ENCODE measurements around the gene ATXN1.

The ATXN1 gene

DNA sequence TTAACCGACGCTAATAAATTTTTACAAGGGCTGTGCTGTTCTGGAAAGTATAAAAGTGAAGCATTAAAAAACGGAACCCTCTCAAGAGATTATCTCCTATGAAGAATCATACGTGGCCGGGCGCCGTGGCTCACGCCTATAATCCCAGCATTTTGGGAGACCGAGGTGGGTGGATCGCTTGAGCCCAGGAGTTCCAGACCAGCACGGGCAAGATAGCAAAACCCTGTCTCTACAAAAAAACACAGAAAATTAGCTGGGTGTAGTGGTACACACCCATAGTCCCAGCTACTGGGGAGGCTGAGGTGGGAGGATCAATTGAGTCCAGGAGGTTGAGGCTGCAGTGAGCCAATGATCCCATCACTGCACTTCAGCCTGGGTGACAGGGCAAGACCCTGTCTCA lies 439.4 kb downstream of the ATXN1 start:
- DNase-seq, result no peak

DNA sequence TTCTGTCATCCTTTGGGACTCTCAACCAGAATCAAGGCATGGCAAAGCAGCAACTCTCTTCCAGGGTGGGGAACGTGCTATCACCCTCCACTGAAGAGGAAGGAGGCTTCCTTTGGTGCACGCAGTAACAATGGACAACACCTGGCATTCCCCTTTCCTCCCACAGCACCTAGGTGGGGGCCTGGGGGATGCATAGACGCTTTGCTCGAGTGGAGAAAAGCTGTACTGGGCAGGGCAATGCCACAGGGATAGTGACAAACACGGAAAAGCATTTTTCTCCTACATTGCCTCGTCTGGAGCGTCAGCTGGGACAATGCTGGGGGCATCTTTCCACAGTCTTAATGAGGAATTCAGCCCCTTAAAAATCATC lies 439.9 kb downstream of the ATXN1 start:
- no peak for DNase-seq

DNA sequence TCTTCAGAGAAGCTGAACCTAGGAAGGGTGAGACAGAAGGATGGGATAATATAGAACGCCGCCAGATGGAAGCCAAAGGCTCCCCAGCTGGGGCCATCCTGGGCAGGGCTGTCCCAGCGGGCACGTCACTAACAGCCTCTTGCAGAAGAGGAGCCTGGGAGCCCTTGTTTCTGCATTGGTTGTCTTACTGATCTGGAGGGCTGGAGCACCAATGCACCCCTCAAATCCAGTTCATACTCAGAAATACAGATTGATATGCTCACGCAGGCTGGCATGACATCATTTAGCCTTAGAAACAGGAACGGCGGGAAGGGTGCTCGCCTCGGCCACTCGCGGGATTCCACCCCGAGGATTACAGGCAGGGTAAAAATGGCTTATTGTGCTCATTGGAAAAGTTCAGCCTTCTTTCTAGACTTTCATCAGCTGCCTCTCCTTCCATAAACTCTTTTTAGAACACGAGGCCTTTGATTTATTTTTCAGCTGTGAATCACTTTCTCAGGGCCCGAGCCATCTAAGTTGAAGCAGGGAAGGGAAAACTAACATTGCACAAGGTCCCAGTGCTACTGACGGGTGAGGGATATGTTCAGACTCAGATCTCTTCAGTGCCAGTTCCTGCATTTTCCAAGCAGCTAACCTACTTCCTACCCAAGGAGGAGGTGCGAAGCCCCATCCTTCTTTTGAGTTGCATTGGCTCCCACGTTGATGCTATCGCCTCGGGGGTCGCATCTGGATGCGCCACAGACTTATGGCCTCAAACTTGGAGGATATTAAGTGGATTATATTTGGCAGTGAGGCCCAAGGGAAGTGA lies 440.5 kb downstream of the ATXN1 start:
- DNase-seq, result no peak

DNA sequence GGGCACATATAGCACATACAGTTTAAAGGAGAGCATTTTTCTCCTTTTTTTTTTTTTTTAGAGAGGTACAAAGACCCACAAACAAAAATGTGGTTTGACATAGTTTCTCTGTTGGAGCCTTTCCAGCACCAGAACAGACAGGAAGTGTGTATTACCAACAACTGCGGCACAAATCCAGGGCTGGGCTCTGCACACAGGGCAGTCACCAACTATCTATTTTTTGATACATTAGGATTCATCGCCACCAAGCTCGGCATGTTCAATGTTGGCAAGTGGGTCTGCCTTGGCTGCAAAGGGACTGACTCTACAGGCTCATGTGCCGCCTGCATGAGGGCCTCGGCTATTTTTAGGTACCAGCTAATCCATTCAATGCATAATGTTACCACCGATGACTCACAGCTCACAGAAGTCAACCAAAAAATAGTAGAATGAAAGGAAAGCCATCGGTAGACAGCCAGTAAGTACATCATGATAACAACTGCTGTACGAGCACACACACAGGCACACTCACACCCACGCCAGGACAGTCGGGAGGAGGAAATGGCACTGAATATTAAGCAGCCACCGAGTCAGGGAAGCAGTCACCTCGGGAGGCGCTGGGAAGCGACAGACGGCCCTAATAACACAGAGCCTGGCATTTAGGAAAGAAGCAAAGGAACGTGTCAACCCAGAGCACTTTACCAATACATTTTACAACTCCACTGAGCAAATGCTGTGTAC lies 441.3 kb downstream of the ATXN1 start:
- DNase-seq, result peak; percentile 86

DNA sequence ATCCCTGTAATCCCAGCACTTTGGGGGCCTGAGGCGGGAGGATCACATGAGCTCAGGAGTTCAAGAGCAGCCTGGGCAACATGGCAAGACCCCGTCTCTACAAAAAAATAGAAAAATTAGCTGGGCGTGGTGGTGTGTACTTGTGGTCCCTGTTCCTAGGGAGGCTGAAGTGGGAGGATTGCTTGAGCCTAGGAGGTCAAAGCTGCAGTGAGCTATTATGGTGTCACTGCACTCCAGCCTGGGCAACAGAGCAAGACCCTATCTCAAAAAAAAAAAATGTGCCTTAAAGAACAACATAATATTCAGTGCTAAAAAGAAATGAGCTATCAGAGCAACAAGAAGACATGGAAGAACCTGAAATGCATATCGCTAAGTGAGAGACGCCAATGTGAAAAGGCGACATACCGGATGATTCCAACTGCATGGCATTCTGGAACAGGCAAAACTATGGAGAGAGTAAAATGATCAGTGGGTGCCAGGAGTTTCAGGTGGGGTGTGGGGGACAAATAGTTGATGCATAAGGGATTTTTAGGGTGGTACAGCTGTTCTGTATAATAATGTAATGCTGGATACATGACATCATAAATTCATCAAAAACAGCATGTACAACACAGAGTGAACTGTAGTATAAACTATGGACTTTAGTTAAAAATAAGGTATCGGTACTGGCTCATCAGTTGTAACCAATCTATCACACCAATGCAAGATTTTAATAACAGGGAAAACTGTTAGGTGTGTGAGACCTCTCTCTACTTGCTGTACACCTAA lies 442.1 kb downstream of the ATXN1 start:
- no peak for DNase-seq

DNA sequence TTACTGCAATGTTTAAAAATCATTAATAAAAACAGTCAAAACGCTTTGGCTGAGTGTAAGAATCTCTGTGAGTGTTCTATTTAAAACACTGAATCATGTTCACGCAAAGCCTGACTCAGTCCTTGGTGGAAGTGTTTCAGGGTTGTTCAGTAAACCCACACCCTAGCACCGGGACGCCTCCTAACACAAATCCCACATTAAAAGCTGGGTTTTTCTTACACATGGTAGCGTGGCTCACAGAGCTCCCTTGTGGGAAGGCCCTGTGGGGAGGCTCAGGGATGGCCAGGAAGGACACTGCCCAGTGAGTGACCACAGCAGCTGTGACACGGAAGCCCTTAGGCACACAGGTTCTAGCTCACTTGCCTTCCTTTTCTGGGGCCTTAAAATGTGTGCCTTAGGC lies 442.7 kb downstream of the ATXN1 start:
- no peak for DNase-seq

DNA sequence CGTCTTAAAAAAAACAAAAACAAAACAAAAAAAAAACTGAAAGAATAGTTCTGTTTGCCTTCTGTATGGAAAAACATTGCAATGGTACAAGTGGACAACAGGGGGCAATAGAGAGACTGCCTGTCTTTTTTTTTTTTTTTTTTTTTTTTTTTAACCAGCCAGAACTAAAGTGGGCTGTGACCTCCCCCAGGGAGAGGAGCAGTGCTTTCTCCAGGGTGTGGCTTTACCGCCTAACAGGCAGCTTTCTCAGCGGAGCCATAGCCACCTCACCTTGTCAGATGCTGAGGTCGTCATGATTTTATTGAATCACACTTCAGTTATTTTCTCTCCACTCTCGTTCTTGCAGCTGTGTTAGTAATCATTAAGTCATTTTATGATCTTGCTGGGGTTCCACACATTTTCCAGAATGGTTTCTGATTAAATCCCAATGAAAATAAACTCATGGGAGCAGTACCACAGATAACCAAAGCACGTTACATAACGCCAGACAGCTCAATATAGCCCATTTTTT lies 444.5 kb downstream of the ATXN1 start:
- peak; percentile 57 for DNase-seq

DNA sequence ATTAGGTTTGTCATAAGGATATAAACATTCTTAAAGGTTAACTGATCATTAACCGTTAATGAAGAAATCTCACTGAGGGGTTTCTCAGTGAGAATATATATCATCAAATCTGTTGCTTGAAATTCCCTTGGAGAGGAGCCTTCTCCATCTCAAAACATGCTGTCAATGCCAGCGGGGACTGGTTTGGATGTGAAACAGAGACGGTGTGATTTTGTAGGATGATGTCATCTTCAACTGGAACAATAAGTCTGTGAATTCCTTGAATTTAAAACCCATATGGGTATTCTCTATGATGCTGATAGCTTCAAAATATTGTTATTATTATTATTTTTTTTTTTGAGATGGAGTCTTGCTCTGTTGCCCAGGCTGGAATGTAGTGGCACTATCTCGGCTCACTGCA lies 447.0 kb downstream of the ATXN1 start:
- DNase-seq, result no peak

DNA sequence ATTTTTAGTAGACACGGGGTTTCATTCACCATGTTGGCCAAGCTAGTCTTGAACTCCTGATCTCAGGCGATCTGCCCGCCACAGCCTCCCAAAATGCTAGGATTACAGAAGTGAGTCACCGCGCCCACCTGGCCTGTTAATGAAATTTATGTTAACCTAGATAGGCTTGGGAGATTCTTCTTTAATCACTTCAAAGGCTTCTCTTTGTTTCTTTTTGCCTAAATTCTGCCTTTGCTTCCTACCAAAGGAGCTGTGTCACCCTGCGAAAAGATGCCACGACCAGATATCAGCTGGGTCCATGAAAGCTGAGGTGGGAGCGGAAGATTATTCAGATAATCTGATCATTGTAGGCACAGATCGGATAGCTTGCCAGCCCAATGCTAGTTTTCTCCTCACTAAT lies 447.5 kb downstream of the ATXN1 start:
- no peak for DNase-seq

DNA sequence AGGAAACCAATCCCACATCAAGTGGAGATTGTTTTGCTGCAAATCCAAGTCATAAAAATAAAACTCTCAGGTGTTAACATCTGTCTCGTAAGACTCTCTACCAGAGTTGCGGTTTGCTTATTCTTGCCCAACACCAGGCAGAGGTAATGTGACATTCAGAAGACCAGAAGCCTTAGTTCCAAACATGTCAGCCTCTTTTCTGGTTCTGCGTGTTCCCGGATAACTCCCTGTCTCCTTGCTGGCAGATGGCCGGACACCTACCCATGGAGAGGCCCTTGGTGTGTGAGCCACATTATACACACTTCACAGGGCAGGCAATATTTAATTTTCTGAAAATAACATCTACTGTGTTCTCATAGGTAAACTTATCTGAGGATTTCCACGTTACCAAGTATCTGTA lies 449.5 kb downstream of the ATXN1 start:
- no peak for DNase-seq

DNA sequence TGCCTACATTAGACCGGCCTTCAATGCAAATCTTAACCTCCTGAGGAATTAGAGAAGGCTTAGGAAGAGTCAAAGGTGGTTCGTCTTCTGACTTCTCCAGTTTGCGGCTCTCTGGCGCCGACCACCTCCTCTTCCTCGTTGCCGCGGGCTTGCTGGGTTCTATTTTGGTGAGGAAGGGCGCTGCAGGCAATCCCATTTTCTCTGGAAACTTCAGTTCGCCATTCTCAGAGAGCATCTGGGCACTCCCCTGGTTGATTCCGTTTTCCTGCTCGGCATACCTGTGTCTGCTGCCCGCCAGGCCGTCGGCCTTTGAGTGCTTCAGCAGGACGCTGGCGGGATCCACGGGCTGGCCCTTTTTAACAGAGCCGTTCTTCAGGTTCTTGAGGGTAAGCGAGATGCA lies 454.9 kb downstream of the ATXN1 start:
- DNase-seq, result no peak

DNA sequence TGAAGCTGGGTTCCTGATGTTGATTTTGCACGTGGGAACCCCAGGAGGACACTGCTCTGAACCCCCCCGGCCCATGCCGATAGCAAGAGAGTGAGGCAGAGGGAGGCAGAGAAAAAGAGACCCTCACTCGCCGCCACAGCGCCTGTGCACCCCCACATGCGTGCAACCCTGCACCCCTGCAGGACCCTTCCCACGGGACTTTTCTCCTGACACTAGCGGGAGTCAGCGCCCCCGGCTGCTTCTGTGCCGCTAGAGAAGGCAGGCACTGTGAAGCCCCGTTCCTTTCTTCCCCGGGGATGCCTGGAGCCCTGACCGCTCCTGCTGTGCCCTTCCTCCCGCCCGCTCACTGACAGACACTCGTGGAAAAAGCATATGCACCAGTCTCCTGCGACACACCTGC lies 455.5 kb downstream of the ATXN1 start:
- no peak for DNase-seq

DNA sequence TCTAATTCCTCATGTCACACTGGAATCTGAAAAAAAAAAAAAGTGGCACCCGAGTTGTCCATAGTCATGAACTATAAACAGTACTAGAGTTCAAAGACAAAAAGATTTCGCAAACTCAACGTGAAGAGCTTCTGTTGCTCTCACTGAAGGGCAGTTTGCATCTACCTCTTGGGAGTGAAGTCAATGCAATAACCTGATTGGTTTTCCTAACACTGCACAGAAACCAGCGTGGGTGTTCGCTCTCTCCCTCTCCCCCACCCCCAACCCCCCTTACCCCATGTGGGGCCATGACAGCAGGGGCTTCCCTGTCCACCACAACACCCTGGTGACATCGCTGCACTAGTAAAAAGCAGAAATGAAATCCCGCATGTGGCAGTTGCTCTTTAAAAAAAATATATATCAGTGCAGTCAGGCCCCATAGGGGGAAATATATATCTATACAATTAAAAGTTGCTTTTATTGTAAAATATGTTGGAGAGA lies 456.0 kb downstream of the ATXN1 start:
- no peak for DNase-seq

DNA sequence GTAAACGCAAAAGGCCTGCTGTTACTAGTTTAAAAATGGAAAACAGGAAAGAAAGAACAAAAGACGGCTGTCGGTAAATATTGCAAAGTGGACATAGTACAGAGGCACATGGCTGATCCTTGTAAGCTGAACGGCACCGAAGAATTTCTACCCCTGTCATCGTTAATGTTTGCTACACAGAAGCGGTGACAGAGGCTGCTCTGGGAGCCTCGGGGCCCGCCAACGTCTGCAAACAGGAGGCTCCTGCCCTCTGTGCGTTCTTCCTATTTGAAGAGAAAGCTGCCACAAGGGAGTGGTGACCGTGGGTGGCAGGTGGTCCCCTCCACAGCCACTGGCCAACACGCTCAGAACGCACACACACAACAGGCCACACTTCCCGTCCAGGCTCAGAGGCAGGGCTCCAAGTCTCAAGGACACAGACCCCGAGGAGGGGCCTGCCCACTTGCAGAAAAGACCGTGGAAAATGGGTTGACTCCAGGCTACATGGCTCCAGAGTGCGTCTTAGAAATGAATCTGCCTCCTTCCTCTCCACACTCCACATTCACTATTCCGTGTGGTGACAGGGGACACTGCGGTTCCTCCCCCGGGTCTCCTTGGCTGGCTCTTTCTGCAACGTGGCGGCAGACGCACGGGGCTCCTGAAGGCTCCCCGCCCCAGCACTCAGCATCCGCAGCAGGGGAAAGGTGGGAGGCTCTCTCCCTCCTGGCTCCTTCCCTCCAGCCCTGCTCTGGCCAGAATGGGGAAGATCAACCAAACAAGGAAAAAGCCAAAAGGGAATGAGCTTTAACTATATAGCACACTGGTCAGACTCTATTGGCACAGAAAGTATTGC lies 458.3 kb downstream of the ATXN1 start:
- no peak for DNase-seq

DNA sequence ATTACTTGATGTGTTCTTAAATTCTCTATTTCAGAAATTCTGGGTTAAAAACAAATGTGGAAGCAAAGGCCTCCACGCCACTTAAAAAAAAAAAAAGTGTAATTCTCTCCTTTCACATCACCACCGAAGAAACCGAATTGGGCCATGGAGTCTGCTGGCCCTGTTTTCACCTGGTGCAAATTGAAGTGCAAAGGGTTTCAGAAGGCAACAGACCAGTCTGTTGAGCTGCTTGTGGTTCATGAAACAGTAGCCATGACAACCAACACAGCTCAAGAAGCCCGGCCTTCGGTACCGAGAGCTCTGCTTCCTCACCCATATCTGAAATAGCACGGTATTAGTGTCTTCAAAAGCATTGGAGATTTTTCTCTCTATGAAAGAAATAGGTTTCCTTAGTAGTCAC lies 459.7 kb downstream of the ATXN1 start:
- DNase-seq, result no peak

DNA sequence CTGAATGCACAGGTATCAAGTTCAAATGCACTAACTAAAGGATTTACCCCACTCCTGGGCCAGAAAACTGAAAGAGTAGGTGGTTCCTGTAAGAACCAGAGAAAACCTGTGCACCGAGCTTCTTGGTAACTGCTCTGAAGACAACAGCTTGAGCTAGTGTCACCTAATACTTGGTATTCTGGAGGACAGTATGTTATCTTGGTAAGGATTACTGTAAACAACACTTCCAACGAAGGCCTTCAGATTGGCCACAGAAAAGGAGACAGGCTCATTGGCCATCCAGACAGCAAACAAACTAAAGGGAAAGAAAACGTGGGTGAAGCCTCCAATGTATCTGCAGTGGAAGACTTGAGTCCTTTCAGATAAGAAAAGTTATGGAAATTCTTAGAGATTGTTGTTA lies 461.4 kb downstream of the ATXN1 start:
- DNase-seq, result no peak

DNA sequence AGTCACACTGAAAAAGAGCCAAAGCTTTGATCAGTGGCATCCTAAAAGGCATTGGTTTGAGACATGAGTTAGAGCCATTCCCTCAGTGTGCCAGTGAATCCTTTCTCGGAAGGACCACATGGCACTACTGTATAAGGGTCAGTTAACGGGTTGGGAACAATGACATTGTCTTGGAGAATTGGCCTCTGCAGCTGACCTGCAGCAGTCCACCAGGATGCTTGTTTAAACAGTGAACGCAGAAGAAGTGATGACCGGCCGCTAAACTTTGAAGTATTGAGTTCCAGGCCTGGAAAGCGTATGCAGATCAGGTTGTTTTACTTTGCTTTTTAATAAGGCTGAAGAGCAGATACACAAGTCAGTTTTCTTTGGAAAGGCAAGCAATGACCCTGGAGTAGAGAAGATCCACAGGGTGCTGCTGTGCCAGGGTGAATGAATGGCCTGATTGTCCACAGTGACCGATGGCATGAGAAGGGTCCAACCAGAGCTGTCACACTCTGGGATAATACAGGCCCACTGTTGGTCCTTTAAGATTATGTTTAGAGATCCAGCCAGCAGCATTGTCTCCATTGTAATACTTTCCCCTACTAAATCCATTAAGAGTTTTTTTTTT lies 465.1 kb downstream of the ATXN1 start:
- DNase-seq, result no peak

DNA sequence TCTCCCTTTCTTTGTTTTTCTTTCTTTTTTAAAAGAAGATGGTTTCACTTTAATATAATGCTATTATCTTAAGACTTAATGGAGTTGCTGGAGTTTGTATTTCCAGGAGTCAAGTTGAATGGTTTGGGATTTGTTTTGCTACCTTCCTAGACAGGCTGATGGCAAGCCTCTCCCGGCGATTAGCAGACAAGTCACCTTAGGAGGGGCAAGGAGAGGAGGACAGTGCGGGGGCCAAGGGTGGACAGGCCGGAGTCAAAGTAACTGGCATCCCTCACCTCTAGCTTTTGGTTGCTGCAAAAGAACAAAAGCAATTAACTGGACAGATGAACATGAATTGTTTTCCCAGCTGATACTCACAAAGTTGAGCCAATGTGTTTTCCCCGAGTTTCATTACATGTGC lies 465.8 kb downstream of the ATXN1 start:
- DNase-seq, result no peak

DNA sequence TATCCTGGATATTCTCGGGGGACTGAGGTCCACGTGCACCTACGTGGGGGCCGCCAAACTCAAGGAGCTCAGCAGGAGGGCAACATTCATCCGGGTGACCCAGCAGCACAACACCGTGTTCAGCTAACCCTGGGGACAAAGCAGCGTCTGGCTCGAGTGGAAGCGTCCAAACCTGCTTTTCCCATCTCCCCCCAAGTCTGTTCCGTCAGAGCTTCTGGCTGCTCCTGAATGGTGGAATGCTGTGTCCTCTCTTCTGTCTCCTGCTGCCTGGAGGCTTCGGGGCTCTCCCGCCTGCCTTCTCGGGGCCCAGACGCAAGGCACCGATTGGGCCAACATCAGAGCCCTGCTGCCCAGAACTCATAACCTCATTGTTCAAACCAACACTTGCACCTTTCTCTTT lies 466.2 kb downstream of the ATXN1 start:
- no peak for DNase-seq

DNA sequence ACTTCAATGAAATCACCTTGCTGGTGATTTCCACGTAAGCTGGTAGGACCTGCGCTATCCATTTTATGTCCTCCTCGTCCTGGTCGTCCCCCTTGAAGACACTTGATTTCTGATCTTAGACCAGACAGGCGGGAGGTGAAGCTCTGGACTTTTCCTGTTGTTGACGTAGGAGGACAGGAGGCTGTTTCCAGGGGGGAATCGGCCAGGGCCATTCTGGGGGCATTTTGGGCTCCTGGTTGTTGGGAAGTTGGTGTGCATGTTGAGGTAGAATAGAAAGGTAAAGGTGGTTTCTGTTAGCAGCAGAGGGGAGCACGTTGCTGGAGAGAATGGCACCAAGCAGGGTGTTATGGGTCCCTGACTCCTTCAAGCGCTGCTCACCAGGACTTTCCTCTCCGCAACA lies 466.9 kb downstream of the ATXN1 start:
- no peak for DNase-seq

DNA sequence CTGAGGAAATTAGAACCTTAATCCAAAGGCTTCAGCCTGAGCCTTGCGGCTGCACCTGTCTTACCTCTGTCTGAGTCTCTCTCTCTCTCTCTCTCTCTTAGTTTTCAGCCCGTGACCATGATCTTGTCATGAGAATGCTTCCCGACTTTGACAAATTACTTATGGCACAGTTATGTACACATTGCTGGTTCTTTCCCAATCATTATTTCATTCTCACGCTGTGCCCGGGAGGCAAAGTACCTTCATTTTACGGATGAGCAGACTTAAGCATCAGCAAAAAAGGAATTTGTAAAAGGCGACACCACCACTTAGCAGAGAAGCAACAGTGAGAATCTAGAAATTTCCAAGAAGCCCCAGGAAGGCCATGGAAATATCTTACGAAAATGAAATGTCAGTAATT lies 468.3 kb downstream of the ATXN1 start:
- no peak for DNase-seq

DNA sequence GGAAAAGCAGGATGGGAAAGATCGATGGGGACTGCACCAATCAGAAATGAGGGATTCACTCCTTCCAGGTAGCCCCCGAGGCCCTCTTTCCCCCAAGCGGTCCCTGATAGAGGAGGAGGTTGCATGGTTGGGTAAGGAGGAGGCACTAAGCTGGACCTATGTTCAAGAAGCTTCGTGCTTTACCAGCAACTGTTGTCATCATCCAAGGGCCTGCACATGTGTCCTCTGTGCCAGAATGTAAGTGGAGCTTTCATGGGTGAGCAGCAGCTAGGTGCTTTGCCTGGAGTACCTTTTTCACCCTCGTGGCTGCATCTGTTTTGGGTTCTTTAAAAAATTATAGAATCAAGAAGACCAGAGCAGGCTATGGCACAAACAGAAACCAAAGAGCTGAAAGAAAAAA lies 468.8 kb downstream of the ATXN1 start:
- no peak for DNase-seq
